ENCODE data around the gene LTO1. TPM values are rescaled to one million over a fixed set of nuclear protein-coding genes. Genes with fewer than 3 reads are reported as not detected.
A peak's percentile ranks its signal among the peaks of the same experiment; 100 is the strongest.

The LTO1 gene
- total and polyA plus RNA-seq, 2 experiments from 2014 or later = 20.1 to 23.3 TPM

- H4K20me1 ChIP-seq (replicated peaks; ENCODE audit: insufficient read depth) = no peaks in the 10 kb centered on the region; the same call in 1 of the 2 replicates
- no peak overlapping the region for H3K27ac ChIP-seq (ENCODE audit: low read depth)
- no peaks in the 10 kb centered on the region for H3K9me2 ChIP-seq (ENCODE audit: insufficient read depth)
- H2AFZ ChIP-seq = no peak overlapping the region
- Mint-ChIP-seq H3K4me1 (peaks cover 24% of the 10 kb centered on the region), H3K9me3 (no peaks in the 10 kb centered on the region), H3K4me3 (no peak overlapping the region), H3K36me3 (ENCODE audit: low read depth) (peaks cover 9% of the 10 kb centered on the region; the same call in 2 of the 3 replicates), H3K27ac (no peak overlapping the region), H3K27me3 (ENCODE audit: insufficient read depth, low read depth, poor library complexity) (peaks cover 18% of the 10 kb centered on the region)
- ATAC-seq (peak; percentile 51), DNase-seq (ENCODE audit: low spot score) (peak; percentile 78)
- H3K27me3 ChIP-seq (ENCODE audit: insufficient read depth) = no peaks in the 10 kb centered on the region
- peak; percentile 42 to 48; a peak in 3 of 4 replicates for TF ChIP-seq CTCF (conservative IDR thresholded peaks at IDR 0.05; ENCODE audit: low read depth in 2 of 2)
- TF ChIP-seq STAT1 (IDR thresholded peaks at IDR 0.05; ENCODE audit: unreplicated experiment) = no peak
- no peak for TF ChIP-seq POLR2AphosphoS5 (IDR thresholded peaks at IDR 0.05; ENCODE audit: low read depth)
- no peaks in the 10 kb centered on the region for H3K79me2 ChIP-seq (replicated peaks; ENCODE audit: insufficient read depth)
- peaks cover 18% of the 10 kb centered on the region for H3K4me1 ChIP-seq (ENCODE audit: insufficient read depth)
- no peak overlapping the region for H3K4me3 ChIP-seq
- H3F3A ChIP-seq (replicated peaks; ENCODE audit: low read depth) = 0 out of 2 replicates have a peak, but pooled peaks cover 9% of the 10 kb centered on the region
- no peaks in the 10 kb centered on the region for H3K36me3 ChIP-seq (ENCODE audit: insufficient read depth)
- H3K4me2 ChIP-seq = no peak overlapping the region
Observed at GRCh38 chr11:69662021-69662698, 13.0 kb downstream of the LTO1 start.

- no peak overlapping the region for H3K4me3 ChIP-seq
- no peaks in the 10 kb centered on the region for H3K27me3 ChIP-seq (ENCODE audit: insufficient read depth)
- no peaks in the 10 kb centered on the region for H3K9me3 Mint-ChIP-seq
- H2AFZ ChIP-seq = no peak overlapping the region
- H4K20me1 ChIP-seq (replicated peaks; ENCODE audit: insufficient read depth) = no peaks in the 10 kb centered on the region; the same call in 1 of the 2 replicates
- no peak overlapping the region for H3K27ac Mint-ChIP-seq
- no peaks in the 10 kb centered on the region for H3K9me2 ChIP-seq (ENCODE audit: insufficient read depth)
- no peak for DNase-seq (ENCODE audit: low spot score)
- H3K27me3 Mint-ChIP-seq (ENCODE audit: insufficient read depth, low read depth, poor library complexity) = peaks cover 21% of the 10 kb centered on the region
- H3K79me2 ChIP-seq (replicated peaks; ENCODE audit: insufficient read depth) = no peaks in the 10 kb centered on the region
- H3F3A ChIP-seq (replicated peaks; ENCODE audit: low read depth) = 0 out of 2 replicates have a peak, but pooled peaks cover 9% of the 10 kb centered on the region
- H3K4me1 ChIP-seq (ENCODE audit: insufficient read depth) = peaks cover 18% of the 10 kb centered on the region
- H3K36me3 ChIP-seq (ENCODE audit: insufficient read depth) = no peaks in the 10 kb centered on the region
- H3K36me3 Mint-ChIP-seq (ENCODE audit: low read depth) = peaks cover 9% of the 10 kb centered on the region; the same call in 2 of the 3 replicates
- no peak for ATAC-seq
- no peak overlapping the region for H3K4me3 Mint-ChIP-seq
- H3K4me1 Mint-ChIP-seq = peaks cover 28% of the 10 kb centered on the region
- H3K4me2 ChIP-seq = no peak overlapping the region
- TF ChIP-seq EZH2 (IDR thresholded peaks at IDR 0.05; ENCODE audit: low read depth, unreplicated experiment) (no peak), POLR2AphosphoS5 (IDR thresholded peaks at IDR 0.05; ENCODE audit: low read depth) (no peak), REST (IDR thresholded peaks at IDR 0.05; ENCODE audit: unreplicated experiment) (no peak), EZH2phosphoT487 (IDR thresholded peaks at IDR 0.05; ENCODE audit: unreplicated experiment) (no peak), NANOG (IDR thresholded peaks at IDR 0.05; ENCODE audit: borderline replicate concordance) (no peak), CREB1 (CRISPR knock-in tag; IDR thresholded peaks at IDR 0.05; ENCODE audit: low read depth) (no peak)
- H3K27ac ChIP-seq (ENCODE audit: low read depth) = no peak overlapping the region
Observed at GRCh38 chr11:69661413-69661715, 13.8 kb downstream of the LTO1 start.

All from GM23338 (cell line).